Choroid plexus epithelial cell (primary cell): ENCODE data around the gene SESTD1.
"Not testable (repeated sequence)": the region's sequence is repeated elsewhere in the genome, so short reads cannot be mapped to it uniquely, and the experiment has no call there.

Source experiments
- DNase-seq: peaks from one replicate; pipeline ENCODE4 v3.0.0-alpha.2; 2010; ENCODE audit warnings: low read depth
- H3K4me3 ChIP-seq: 2 replicates; pipeline ENCODE4 v1.5.1; 2011; ENCODE audit warnings: low read depth, mild to moderate bottlenecking, control low read depth, low read length, moderate library complexity
- TF ChIP-seq, protein P1 (sequence below): conservative IDR thresholded peaks from 2 replicates; pipeline ENCODE4 v1.5.1; 2011; ENCODE audit warnings: low read depth, mild to moderate bottlenecking, control low read depth, inconsistent platforms, low read length, moderate library complexity

Gene SESTD1

DNA sequence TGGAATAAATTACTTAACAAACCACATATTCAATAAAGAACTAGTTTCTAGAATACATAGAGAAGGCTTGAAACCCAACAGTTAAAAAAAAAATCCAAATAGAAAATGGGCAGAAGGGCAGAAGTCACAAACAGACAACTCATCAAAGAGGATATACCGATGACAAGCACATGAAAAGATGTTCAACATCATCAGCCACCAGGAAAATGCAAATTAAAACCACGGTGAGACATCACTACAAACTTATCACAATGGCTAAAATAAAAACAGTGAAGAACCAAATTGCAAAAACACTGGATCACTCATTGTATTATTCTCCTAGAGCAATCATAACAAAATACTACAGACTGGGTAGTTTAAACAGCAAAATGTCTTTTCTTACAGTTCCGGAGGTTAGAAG, 14.5 kb downstream of the SESTD1 start:
- no peak overlapping the region for H3K4me3 ChIP-seq
- TF ChIP-seq, protein P1, sequence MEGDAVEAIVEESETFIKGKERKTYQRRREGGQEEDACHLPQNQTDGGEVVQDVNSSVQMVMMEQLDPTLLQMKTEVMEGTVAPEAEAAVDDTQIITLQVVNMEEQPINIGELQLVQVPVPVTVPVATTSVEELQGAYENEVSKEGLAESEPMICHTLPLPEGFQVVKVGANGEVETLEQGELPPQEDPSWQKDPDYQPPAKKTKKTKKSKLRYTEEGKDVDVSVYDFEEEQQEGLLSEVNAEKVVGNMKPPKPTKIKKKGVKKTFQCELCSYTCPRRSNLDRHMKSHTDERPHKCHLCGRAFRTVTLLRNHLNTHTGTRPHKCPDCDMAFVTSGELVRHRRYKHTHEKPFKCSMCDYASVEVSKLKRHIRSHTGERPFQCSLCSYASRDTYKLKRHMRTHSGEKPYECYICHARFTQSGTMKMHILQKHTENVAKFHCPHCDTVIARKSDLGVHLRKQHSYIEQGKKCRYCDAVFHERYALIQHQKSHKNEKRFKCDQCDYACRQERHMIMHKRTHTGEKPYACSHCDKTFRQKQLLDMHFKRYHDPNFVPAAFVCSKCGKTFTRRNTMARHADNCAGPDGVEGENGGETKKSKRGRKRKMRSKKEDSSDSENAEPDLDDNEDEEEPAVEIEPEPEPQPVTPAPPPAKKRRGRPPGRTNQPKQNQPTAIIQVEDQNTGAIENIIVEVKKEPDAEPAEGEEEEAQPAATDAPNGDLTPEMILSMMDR = no peak
- DNase-seq = no peak

DNA sequence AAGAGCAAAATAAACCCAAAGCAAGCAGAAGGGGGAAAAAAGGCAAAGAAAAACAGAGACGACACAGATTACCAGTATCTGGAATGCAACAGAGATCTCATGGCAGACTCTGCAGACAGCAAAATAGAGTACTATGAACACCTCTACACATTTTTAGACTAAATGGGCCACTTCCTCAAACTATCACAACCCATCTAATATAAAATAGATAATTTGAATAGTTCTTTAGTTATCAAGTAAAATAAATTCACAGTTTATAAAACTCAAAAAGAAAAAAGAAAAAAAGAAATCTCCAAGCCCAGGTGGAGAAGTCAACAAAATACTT, 16.6 kb downstream of the SESTD1 start:
- TF ChIP-seq, protein P1 = no peak
- no peak overlapping the region for H3K4me3 ChIP-seq
- DNase-seq = no peak

DNA sequence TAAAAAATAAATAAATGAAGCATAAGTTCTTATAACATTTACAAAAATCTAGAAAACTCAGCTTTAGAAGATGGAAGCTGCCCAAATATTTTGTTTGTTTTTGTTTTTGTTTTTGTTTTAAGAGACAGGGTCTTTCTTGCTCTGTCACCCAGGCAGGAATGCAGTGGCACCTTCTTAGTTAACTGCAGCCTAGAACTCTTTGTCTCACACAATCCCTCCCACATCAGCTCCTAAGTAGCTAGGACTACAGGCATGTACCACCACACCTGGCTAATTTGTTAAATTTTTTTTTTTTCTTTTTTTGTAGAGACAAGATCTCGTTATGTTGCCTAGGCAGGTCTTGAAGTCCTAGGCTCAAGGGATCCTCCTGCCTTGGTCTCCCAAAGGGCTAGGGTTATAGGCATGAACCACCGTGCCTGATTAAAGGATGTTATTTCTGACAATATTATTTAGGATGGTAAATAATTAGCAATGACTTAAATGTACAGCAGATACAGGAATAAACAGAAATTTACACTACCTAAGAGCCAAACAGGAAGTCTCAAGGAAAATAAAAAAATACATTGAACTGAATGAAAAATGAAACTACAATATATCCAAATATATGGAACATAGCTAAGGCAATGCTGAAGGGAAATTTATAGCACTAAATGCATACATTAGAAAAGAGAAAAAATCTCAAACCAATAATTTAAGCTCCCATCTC, 17.2 kb downstream of the SESTD1 start:
- DNase-seq = no peak
- H3K4me3 ChIP-seq = no peak overlapping the region

DNA sequence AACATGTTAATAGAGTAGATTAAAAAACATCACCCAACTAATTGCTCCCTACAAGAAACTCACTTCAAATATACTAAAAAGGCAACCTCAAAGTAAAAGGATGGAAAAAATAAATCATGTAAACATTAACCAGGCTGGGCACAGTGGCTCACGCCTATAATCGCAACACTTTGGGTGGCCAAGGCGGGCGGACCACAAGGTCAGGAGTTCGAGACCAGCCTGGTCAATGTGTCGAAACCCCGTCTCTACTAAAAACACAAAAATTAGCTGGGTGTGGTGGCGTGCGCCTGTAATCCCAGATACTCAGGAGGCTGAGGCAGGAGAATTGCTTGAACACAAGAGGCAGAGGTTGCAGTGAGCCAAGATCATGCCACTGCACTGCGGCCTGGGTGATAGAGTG, 18.8 kb downstream of the SESTD1 start:
- H3K4me3 ChIP-seq, DNase-seq: not testable (repeated sequence)

More for the DNA sequence above, 17.2 kb downstream of the SESTD1 start:
- TF ChIP-seq, protein P1 = no peak

DNA sequence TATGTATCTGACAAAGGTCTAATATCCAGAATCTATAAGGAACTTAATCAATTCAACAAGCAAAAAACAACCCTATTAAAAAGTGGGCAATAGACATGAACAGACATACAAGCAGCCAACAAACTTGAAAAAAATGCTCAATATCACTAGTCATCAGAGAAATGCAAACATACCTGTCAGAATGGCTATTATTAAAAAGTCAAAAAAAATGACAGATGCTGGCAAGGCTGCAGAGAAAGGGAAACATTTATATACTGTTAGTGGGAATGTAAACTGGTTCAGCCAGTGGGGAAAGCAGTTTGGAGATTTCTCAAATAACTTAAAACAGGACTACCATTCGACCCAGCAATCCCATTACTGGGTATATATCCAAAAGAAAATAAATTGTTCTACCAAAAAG, 21.6 kb downstream of the SESTD1 start:
- H3K4me3 ChIP-seq = no peak overlapping the region
- TF ChIP-seq, protein P1 = no peak
- no peak for DNase-seq

DNA sequence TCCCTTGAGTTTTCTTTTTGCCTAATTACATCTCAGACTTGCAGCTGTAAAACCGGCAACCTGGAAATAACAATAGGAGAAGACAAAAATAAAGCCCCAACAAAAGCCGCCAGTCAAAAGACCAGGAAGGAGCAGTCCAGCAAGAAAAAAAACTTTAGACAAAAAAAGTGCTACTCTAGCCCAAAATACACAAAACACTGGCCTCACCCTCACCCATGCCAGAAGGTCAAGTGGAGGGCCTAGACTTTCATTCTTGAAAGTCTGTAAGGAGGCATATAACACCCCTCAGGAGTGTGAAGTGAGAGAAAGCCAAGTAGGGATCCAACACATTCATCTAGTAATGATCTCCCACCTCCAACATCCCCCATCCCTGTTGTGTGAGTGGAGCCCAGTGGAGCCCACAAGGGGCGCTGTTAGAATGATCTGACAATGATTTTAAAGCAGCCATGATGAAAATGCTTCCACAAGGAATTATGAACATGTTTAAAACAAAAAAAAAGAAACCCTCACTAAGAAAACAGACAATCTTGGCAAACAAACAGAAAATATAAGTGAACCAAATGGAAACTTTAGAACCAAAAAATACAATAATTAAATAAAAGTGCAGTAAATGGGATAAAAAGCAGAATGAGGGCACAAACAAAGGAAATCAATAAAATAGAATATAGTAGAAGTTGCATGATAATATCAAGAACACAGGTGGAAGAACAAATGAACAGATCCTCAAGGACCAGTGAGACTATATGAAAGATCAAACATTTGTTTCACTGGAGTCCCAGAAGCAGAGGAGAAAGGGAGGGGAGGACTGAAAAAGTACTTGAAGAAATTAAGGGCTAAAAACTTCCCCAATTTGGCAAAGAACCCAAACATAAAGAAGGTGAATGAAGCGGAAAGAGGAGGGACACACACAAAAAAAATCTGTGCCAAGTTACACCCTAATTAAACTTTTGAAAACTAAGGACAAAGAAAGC, 23.9 kb downstream of the SESTD1 start:
- no peak for DNase-seq
- TF ChIP-seq, protein P1 = peak; percentile 32
- no peak overlapping the region for H3K4me3 ChIP-seq

DNA sequence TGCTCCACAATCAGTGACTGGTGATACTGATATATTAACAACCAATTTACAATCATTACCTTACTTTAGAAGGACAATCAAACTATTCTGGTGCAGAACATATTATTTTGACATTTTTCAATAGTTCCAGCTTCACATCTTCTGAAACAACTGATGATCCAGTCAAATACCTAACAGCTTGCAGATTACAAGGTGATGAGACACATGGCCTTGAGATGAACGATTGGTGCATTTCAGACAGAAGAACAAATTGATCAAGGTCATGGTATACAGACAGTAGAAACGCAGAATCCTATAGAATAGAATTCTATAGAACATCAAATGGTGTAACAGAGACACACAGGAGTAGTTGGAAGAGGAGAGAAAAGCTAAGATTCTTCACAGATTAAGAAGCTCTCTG, 24.8 kb downstream of the SESTD1 start:
- H3K4me3 ChIP-seq = no peak overlapping the region
- TF ChIP-seq, protein P1 = no peak
- no peak for DNase-seq
